ENCODE measurements around the gene ARHGAP42.

GRCh38 chr11:100860318-100861155, 173.4 kb downstream of the ARHGAP42 start:
- no peak for TF ChIP-seq POLR2AphosphoS5 (IDR thresholded peaks at IDR 0.05; ENCODE audit: low read depth)
- TF ChIP-seq REST (IDR thresholded peaks at IDR 0.05; ENCODE audit: insufficient replicate concordance, low read depth), result no peak

Data from HL-60 (cell line).